Urothelium cell line (cell line): ENCODE measurements around the gene SLC7A14.
A peak's percentile ranks its signal among the peaks of the same experiment; 100 is the strongest.
"Not testable (repeated sequence)": the region's sequence is repeated elsewhere in the genome, so short reads cannot be mapped to it uniquely, and the experiment has no call there.

ENCODE experiments used
- DNase-seq: peaks from one replicate; pipeline ENCODE4 v3.0.0; 2011; ENCODE audit warnings: low spot score, mixed read lengths
- FAIRE-seq: peaks from 2 replicates; lab custom pipeline; 2011; peaks lifted over from hg19 to GRCh38; lab: Jason Lieb, UNC

SLC7A14 gene

GRCh38 chr3:170598091-170598502, 12.2 kb upstream of the SLC7A14 start:
- DNase-seq: no peak
- no peak for FAIRE-seq

- DNase-seq: no peak
- no peak for FAIRE-seq
These were observed 8.7 kb upstream of the SLC7A14 start for GRCh38 chr3:170594528-170594927.

- FAIRE-seq (no peak), DNase-seq (no peak)
These were observed 7.8 kb upstream of the SLC7A14 start for GRCh38 chr3:170593634-170594033.

GRCh38 chr3:170589113-170589512, 3.2 kb upstream of the SLC7A14 start:
- FAIRE-seq: no peak
- no peak for DNase-seq

- FAIRE-seq: no peak
- peak; percentile 3 for DNase-seq
These were observed 603 bp downstream of the SLC7A14 start for GRCh38 chr3:170585008-170585936.

- peak; percentile 68 for DNase-seq
- no peak for FAIRE-seq
These were observed 1.3 kb downstream of the SLC7A14 start for GRCh38 chr3:170584585-170585007.

- DNase-seq: no peak
- no peak for FAIRE-seq
These were observed 6.2 kb downstream of the SLC7A14 start for GRCh38 chr3:170579646-170580045.

GRCh38 chr3:170572665-170573253, 13.1 kb downstream of the SLC7A14 start:
- DNase-seq (peak; percentile 14), FAIRE-seq (no peak)

GRCh38 chr3:170567598-170567997, 18.3 kb downstream of the SLC7A14 start:
- not testable (repeated sequence) for FAIRE-seq, DNase-seq

- FAIRE-seq: no peak
- no peak for DNase-seq
These were observed 19.5 kb downstream of the SLC7A14 start for GRCh38 chr3:170566413-170566812.

GRCh38 chr3:170565495-170565894, 20.4 kb downstream of the SLC7A14 start:
- FAIRE-seq: no peak
- DNase-seq: no peak

- DNase-seq (no peak), FAIRE-seq (no peak)
These were observed 21.2 kb downstream of the SLC7A14 start for GRCh38 chr3:170564664-170565063.

- no peak for DNase-seq
- FAIRE-seq: no peak
These were observed 22.0 kb downstream of the SLC7A14 start for GRCh38 chr3:170563712-170564423.

GRCh38 chr3:170562080-170562479, 23.8 kb downstream of the SLC7A14 start:
- DNase-seq (no peak), FAIRE-seq (no peak)

- DNase-seq: no peak
- FAIRE-seq: no peak
These were observed 25.0 kb downstream of the SLC7A14 start for GRCh38 chr3:170560717-170561382.

GRCh38 chr3:170560296-170560695, 25.6 kb downstream of the SLC7A14 start:
- DNase-seq (no peak), FAIRE-seq (no peak)

- FAIRE-seq (no peak), DNase-seq (no peak)
These were observed 27.4 kb downstream of the SLC7A14 start for GRCh38 chr3:170558427-170558826.

- DNase-seq (no peak), FAIRE-seq (no peak)
These were observed 30.5 kb downstream of the SLC7A14 start for GRCh38 chr3:170555329-170555728.

GRCh38 chr3:170553788-170554757, 31.8 kb downstream of the SLC7A14 start:
- DNase-seq (no peak), FAIRE-seq (no peak)

- FAIRE-seq (no peak), DNase-seq (no peak)
These were observed 34.6 kb downstream of the SLC7A14 start for GRCh38 chr3:170551252-170551651.
